ENCODE results near the gene MAGI3. TPM values are rescaled to one million over a fixed set of nuclear protein-coding genes. Genes with fewer than 3 reads are reported as not detected.
A peak's percentile ranks its signal among the peaks of the same experiment; 100 is the strongest.

The MAGI3 gene
- total and polyA plus RNA-seq, 11 donors: 2.1 to 10.0 (median 8.1) TPM

- no peak for ATAC-seq
- peaks cover 0 to 18% (median 0%) of the 10 kb centered on the region in 12 donors for H3K9me3 ChIP-seq
- 57 to 65% (median 63%) methylated on average over 4 of the region's 4 CpGs for WGBS, 4 donors
- intact Hi-C loops (cut with DNase I): loop anchor here in 1 of 10 donors (10.0 kb wide), 1 partner anchor 105 kb away; no protein-coding TSS in a partner anchor
- no peaks in the 10 kb centered on the region for H3K36me3 ChIP-seq
- DNase-seq: no peak
- no peak overlapping the region for H3K27ac ChIP-seq
- H3K4me1 ChIP-seq: peaks cover 0 to 3% (median 0%) of the 10 kb centered on the region in 12 donors
- TF ChIP-seq CTCF (IDR thresholded peaks at IDR 0.05): no peak
- no peak for TF ChIP-seq POLR2A (IDR thresholded peaks at IDR 0.05)
- no peak overlapping the region for H3K4me3 ChIP-seq
- H3K27me3 ChIP-seq: no peaks in the 10 kb centered on the region
Observed at GRCh38 chr1:113530021-113530420, 139.7 kb downstream of the MAGI3 start.

GRCh38 chr1:113531321-113531720 lies 141.0 kb downstream of the MAGI3 start:
- TF ChIP-seq CTCF (IDR thresholded peaks at IDR 0.05): no peak
- no peak for TF ChIP-seq POLR2A (IDR thresholded peaks at IDR 0.05)
- Histone ChIP-seq H3K36me3 (no peaks in the 10 kb centered on the region), H3K4me1 (peaks cover 0 to 5% (median 0%) of the 10 kb centered on the region in 12 donors), H3K27ac (no peak overlapping the region), H3K27me3 (no peaks in the 10 kb centered on the region), H3K4me3 (no peak overlapping the region), H3K9me3 (peaks cover 0 to 18% (median 0%) of the 10 kb centered on the region in 12 donors)
- intact Hi-C loops (cut with DNase I): loop anchor here in 1 of 10 donors (10.0 kb wide), 1 partner anchor 107 kb away; no protein-coding TSS in a partner anchor
- DNase-seq: no peak
- ATAC-seq: no peak
- WGBS, 4 donors: 91 to 94% (median 93%) methylated on average over 3 of the region's 3 CpGs

GRCh38 chr1:113533061-113533460 lies 142.7 kb downstream of the MAGI3 start:
- DNase-seq (no peak), ATAC-seq (no peak)
- Histone ChIP-seq H3K9me3 (peaks cover 0 to 15% (median 0%) of the 10 kb centered on the region in 12 donors), H3K4me3 (no peak overlapping the region), H3K27me3 (no peaks in the 10 kb centered on the region), H3K27ac (no peak overlapping the region), H3K36me3 (no peaks in the 10 kb centered on the region), H3K4me1 (peaks cover 0 to 6% (median 0%) of the 10 kb centered on the region in 12 donors)
- 67 to 98% (median 96%) methylated on average over 3 of the region's 3 CpGs for WGBS, 4 donors
- TF ChIP-seq CTCF (IDR thresholded peaks at IDR 0.05) (no peak), POLR2A (IDR thresholded peaks at IDR 0.05) (no peak)
- intact Hi-C loops (cut with DNase I): loop anchor here in 1 of 10 donors (10.0 kb wide), 1 partner anchor 108 kb away; no protein-coding TSS in a partner anchor

GRCh38 chr1:113534130-113534817 lies 144.0 kb downstream of the MAGI3 start:
- Histone ChIP-seq H3K27me3 (no peaks in the 10 kb centered on the region), H3K27ac (no peak overlapping the region), H3K36me3 (no peaks in the 10 kb centered on the region), H3K9me3 (peaks cover 0 to 11% (median 0%) of the 10 kb centered on the region in 12 donors), H3K4me3 (no peak overlapping the region), H3K4me1 (peaks cover 0 to 6% (median 0%) of the 10 kb centered on the region in 12 donors)
- ATAC-seq: peak in 1 of 4 donors; percentile 11
- WGBS, 4 donors: 90 to 96% (median 91%) methylated on average over 4 of the region's 4 CpGs
- intact Hi-C loops (cut with DNase I): loop anchor here in 1 of 10 donors (10.0 kb wide), 1 partner anchor 109 kb away; no protein-coding TSS in a partner anchor
- no peak for DNase-seq
- TF ChIP-seq CTCF (IDR thresholded peaks at IDR 0.05) (no peak), POLR2A (IDR thresholded peaks at IDR 0.05) (no peak)
